Measurements from ENCODE around the gene ALKBH7. TPM values are rescaled to one million over a fixed set of nuclear protein-coding genes. Genes with fewer than 3 reads are reported as not detected.

ALKBH7 gene
- total RNA-seq, 4 donors from 2014 or later, result 34.1 to 74.4 (median 56.9) TPM

DNA sequence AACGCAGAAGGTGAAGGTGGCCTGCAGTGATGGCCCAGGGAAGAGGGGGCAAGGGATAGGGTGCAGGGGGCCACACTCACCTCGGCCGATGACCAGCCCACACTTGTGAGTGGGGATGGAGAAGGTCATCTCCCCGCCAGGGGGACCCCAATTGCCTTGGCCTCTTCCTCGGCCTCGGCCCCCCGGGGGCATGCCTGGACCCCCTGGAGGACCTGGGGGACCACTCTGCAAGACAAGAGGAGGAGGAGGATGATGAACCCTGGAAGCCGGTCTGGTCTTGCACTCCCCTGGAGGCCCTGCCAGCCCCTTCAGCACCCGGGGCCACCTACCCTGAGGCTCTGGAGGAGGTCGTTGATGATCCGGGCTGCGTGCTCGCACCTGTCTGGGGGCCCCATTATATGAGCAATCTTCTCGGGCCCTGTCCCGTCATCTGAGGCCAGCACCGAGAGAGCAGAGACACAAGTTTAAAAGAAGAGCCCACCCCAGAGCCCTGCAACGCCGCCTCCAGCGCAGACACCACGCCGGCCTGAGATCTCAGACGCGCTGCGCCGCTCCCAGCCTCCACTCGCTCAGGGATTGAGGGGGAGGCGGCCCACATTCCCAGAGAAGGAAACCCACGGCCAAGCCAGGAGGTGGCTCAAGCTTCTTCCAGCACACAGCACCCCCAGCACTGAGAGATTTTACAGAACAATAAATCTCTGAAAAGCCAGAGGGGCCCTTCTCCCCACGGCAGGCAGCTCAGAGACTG is 44.2 kb downstream of the ALKBH7 start:
- WGBS, result 91% methylated on average over 19 of the region's 29 CpGs
- Histone ChIP-seq H3K4me3 (no peak overlapping the region), H3K36me3 (peaks cover 79% of the 10 kb centered on the region), H3K27ac (no peak overlapping the region), H3K9me3 (no peaks in the 10 kb centered on the region), H3K4me1 (peaks cover 15% of the 10 kb centered on the region), H3K27me3 (no peaks in the 10 kb centered on the region)
- TF ChIP-seq POLR2AphosphoS5 (IDR thresholded peaks at IDR 0.05) (no peak), POLR2A (IDR thresholded peaks at IDR 0.05) (no peak), CTCF (IDR thresholded peaks at IDR 0.05) (no peak), EP300 (IDR thresholded peaks at IDR 0.05) (no peak)
- DNase-seq (ENCODE audit: low spot score in 2 of 2), result no peak

DNA sequence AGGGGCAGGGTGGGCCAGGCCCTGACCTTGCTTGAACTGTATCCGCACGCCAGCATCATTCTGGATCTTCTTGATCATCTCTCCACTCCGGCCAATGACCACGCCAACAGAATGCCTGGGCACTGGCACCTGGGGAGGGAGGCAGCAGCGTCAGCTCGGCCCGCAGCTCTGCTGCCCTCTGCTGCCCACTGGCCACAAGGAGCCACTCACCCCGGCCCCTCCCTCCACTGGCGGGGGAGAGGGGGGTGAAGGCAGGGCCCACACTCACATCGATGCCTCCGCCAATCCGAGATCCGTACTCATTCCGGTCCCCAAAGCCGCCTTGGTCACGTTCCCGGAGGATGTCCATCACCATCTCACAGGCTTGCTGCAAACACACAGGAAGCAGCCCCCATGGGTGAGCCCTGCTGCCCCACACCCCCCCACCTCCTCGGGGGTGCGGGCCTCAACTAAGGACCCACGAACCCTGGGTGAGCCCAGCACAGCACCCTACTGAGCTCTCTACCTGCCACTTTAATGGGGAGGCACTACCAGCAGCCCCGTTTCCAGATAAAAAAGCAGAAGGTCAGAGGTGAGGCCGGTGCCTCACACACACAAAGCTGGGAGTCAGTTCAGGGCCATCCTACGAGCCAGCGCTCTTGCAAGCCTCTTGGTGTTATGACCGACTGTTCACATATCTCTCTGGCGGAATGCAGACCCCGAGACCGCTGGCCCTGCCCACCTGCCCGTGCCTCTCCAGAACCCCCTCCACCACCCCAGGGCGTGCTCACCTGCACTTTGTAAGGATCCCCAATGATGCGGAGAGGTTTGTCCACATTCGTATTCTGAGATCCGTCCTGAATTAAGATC is 45.3 kb downstream of the ALKBH7 start:
- no peak overlapping the region for H3K4me3 ChIP-seq
- WGBS, result 90% methylated on average over 14 of the region's 33 CpGs
- no peaks in the 10 kb centered on the region for H3K9me3 ChIP-seq
- TF ChIP-seq CTCF (IDR thresholded peaks at IDR 0.05) (no peak), POLR2A (IDR thresholded peaks at IDR 0.05) (no peak)
- H3K36me3 ChIP-seq, result peaks cover 82% of the 10 kb centered on the region
- H3K27me3 ChIP-seq, result no peaks in the 10 kb centered on the region
- peaks cover 25% of the 10 kb centered on the region for H3K4me1 ChIP-seq
- DNase-seq (ENCODE audit: low spot score in 2 of 2), result no peak
- no peak overlapping the region for H3K27ac ChIP-seq

DNA sequence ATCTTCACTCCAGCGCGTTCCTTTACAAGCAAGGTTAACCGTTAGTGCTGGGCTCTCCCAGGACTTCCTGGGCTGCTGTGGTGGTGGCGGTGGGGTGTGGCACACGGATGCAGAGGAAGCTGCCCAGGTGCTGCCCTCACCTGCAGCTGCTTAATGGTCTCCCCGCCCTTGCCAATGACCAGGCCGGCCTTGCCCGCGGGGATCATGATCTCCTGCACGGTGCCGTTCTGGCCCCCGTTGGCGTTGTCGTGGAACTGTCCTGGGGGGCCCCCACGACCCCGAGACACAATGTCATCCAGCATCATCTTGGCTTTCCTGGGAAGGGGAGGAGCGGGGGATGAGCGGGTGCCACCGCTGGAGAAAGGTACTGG is 46.0 kb downstream of the ALKBH7 start:
- Histone ChIP-seq H3K27ac (no peak overlapping the region), H3K9me3 (no peaks in the 10 kb centered on the region), H3K36me3 (peaks cover 82% of the 10 kb centered on the region), H3K4me3 (no peak overlapping the region), H3K4me1 (peaks cover 26% of the 10 kb centered on the region), H3K27me3 (no peaks in the 10 kb centered on the region)
- WGBS, result 94% methylated on average over 19 of the region's 19 CpGs
- no peak for DNase-seq (ENCODE audit: low spot score in 2 of 2)
- TF ChIP-seq EP300 (IDR thresholded peaks at IDR 0.05) (no peak), POLR2AphosphoS5 (IDR thresholded peaks at IDR 0.05) (no peak), POLR2A (IDR thresholded peaks at IDR 0.05) (no peak), CTCF (IDR thresholded peaks at IDR 0.05) (no peak)

- Histone ChIP-seq H3K4me3 (no peak overlapping the region), H3K27me3 (no peaks in the 10 kb centered on the region), H3K27ac (no peak overlapping the region), H3K4me1 (peaks cover 35% of the 10 kb centered on the region), H3K9me3 (no peaks in the 10 kb centered on the region), H3K36me3 (peaks cover 58% of the 10 kb centered on the region)
- no peak for TF ChIP-seq POLR2AphosphoS5 (IDR thresholded peaks at IDR 0.05)
- 71% methylated on average over 5 of the region's 20 CpGs for WGBS
- DNase-seq (ENCODE audit: low spot score in 2 of 2), result no peak
Measured at GRCh38 chr19:6421075-6422014, 48.8 kb downstream of the ALKBH7 start.

DNA sequence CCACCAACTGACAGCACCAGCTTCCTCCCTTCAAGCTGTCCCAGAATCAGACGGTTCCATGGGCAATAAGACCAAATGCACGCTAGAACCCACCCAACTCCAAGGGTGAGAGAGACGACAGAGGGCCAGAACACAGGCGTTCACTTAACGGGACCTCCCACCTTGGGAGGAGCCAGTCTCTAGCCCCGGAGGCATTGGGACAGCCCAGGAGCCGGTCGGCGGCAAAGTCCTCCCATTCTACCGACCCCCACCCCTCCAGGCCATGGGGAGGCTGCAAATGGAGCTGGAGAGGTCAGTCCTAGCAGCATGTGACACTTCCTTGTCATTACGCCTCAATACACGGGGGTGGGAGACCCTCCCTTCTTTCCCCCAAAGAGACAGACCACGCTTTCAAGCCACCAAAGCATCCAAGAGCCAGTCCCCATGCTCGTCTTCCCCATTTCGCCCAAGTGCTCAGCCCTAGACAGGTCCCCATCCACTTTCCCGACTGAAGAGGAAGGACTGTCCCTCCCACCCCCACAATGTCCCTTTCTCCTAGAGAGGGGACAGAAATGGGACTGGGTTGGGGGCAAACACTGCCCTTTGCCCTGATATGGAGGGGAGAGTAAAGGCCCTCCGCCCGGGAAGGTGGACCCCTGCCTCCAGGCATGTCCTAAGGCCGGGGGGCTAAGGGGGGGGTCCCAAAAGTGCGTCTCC is 51.1 kb downstream of the ALKBH7 start:
- TF ChIP-seq POLR2A (IDR thresholded peaks at IDR 0.05) (no peak), CTCF (IDR thresholded peaks at IDR 0.05) (no peak), EP300 (IDR thresholded peaks at IDR 0.05) (no peak), POLR2AphosphoS5 (IDR thresholded peaks at IDR 0.05) (no peak)
- DNase-seq (ENCODE audit: low spot score in 2 of 2), result no peak
- WGBS, result 0% methylated on average over 11 of the region's 20 CpGs

More for the DNA sequence above, 51.1 kb downstream of the ALKBH7 start:
- peak overlapping the region; percentile 91 for H3K4me3 ChIP-seq
- H3K4me1 ChIP-seq, result peaks cover 35% of the 10 kb centered on the region
- no peaks in the 10 kb centered on the region for H3K27me3 ChIP-seq
- peaks cover 35% of the 10 kb centered on the region for H3K36me3 ChIP-seq
- H3K27ac ChIP-seq, result peak overlapping the region; percentile 81
- no peaks in the 10 kb centered on the region for H3K9me3 ChIP-seq

Data from suprapubic skin (tissue), 4 donors.